ENCODE measurements around the gene GJB4. TPM values are rescaled to one million over a fixed set of nuclear protein-coding genes. Genes with fewer than 3 reads are reported as not detected.

The GJB4 gene
- total and polyA plus RNA-seq, 2 donors (not counting 1 experiment from before 2014, with no cell fraction given): not detected

Other genes with a start within 250 kb of the GJB4 start
- not detected in 2 replicates for gene GJB5, start 4.7 kb upstream of the GJB4 start, total RNA-seq
- not detected in 2 replicates for gene GJB5, start 4.7 kb upstream of the GJB4 start, polyA plus RNA-seq
- not detected in 2 replicates for gene GJB3, start 21.5 kb downstream of the GJB4 start, total RNA-seq
- not detected in 2 replicates for gene GJB3, start 21.5 kb downstream of the GJB4 start, polyA plus RNA-seq
- gene GJA4, start 33.3 kb downstream of the GJB4 start, total RNA-seq: not detected in 2 replicates
- not detected in 2 replicates for gene GJA4, start 33.3 kb downstream of the GJB4 start, polyA plus RNA-seq
- gene SMIM12, start 100.0 kb downstream of the GJB4 start, total RNA-seq: 33.1 and 39.8 TPM in 2 replicates
- gene SMIM12, start 100.0 kb downstream of the GJB4 start, polyA plus RNA-seq: 22.2 and 26.2 TPM in 2 replicates
- 2.4 and 3.4 TPM in 2 replicates for gene DLGAP3, start 169.9 kb downstream of the GJB4 start, total RNA-seq
- gene DLGAP3, start 169.9 kb downstream of the GJB4 start, polyA plus RNA-seq: 2.0 and 2.3 TPM in 2 replicates
- 15.9 and 19.6 TPM in 2 replicates for gene TMEM35B, start 225.6 kb downstream of the GJB4 start, total RNA-seq
- gene TMEM35B, start 225.6 kb downstream of the GJB4 start, polyA plus RNA-seq: 9.9 and 16.2 TPM in 2 replicates

Data from B cell (primary cell).